Activated naive CD4-positive, alpha-beta T cell treated with anti-CD3 and anti-CD28 coated beads, Interleukin-2, amount 50 U/mL, for 16 hours (primary cell): ENCODE measurements around the gene COL9A3.

ENCODE experiments used
- DNase-seq: peaks from one replicate; pipeline ENCODE4 v3.0.0-alpha.2; 2020

COL9A3 gene

GRCh38 chr20:62885896-62886708 lies 69.3 kb downstream of the COL9A3 start:
- no peak for DNase-seq

- DNase-seq: no peak
Observed at GRCh38 chr20:62886709-62887058, 69.8 kb downstream of the COL9A3 start.

- no peak for DNase-seq
Observed at GRCh38 chr20:62887152-62887859, 70.5 kb downstream of the COL9A3 start.

- DNase-seq: no peak
Observed at GRCh38 chr20:62887860-62888239, 71.0 kb downstream of the COL9A3 start.

- DNase-seq: no peak
Observed at GRCh38 chr20:62888406-62888805, 71.6 kb downstream of the COL9A3 start.

- no peak for DNase-seq
Observed at GRCh38 chr20:62888910-62889309, 72.1 kb downstream of the COL9A3 start.

GRCh38 chr20:62889411-62889810 lies 72.6 kb downstream of the COL9A3 start:
- no peak for DNase-seq

GRCh38 chr20:62889871-62890270 lies 73.0 kb downstream of the COL9A3 start:
- no peak for DNase-seq

GRCh38 chr20:62890444-62890843 lies 73.6 kb downstream of the COL9A3 start:
- no peak for DNase-seq
